CD14-positive monocyte (primary cell): Measurements from ENCODE around the gene RGS7. TPM values are rescaled to one million over a fixed set of nuclear protein-coding genes. Genes with fewer than 3 reads are reported as not detected.

Experiments
- DNase-seq, 3 donors: peaks; one replicate each; pipeline ENCODE4 v3.0.0-alpha.2; 2011 to 2022
- H2AFZ ChIP-seq: 2 replicates; pipeline ENCODE4 v1.6.0; 2012; ENCODE audit warnings: mild to moderate bottlenecking, low read depth, low read length, inconsistent platforms; ENCODE audit not compliant: insufficient read depth, poor library complexity, severe bottlenecking
- H3K27ac ChIP-seq, 2 donors: 1 replicate in 1 of 2; 2 replicates in 1 of 2; pipeline ENCODE4 v1.5.1; 2012 to 2013; ENCODE audit warnings: low read length in 2 of 2, control low read depth in 1 of 2, inconsistent platforms in 1 of 2, low read depth in 1 of 2, mild to moderate bottlenecking in 1 of 2
- H3K27me3 ChIP-seq, 2 donors: one replicate each; pipeline versions ENCODE4 v1.6.0 to v1.6.1; 2011 to 2013; ENCODE audit warnings: low read length in 2 of 2; ENCODE audit not compliant: control insufficient read depth in 2 of 2, insufficient read depth in 2 of 2
- H3K36me3 ChIP-seq, 2 donors: replicated peaks in 1 of 2; 1 replicate in 1 of 2; 2 replicates in 1 of 2; pipeline versions ENCODE4 v1.5.1 to v1.6.1; 2012 to 2013; ENCODE audit warnings: low read length in 2 of 2, control low read depth in 1 of 2, inconsistent platforms in 1 of 2, mild to moderate bottlenecking in 1 of 2; ENCODE audit not compliant: insufficient read depth in 2 of 2, control insufficient read depth in 1 of 2
- H3K4me1 ChIP-seq, 2 donors: 1 replicate in 1 of 2; 2 replicates in 1 of 2; pipeline versions ENCODE4 v1.5.1 to v1.6.1; 2012 to 2013; ENCODE audit warnings: low read length in 2 of 2, control low read depth in 1 of 2, inconsistent platforms in 1 of 2, mild to moderate bottlenecking in 1 of 2, moderate library complexity in 1 of 2; ENCODE audit not compliant: insufficient read depth in 2 of 2, control insufficient read depth in 1 of 2
- H3K4me2 ChIP-seq: replicated peaks from 2 replicates; pipeline ENCODE3; 2012; ENCODE audit warnings: low read length, moderate library complexity, mild to moderate bottlenecking; ENCODE audit not compliant: poor library complexity, severe bottlenecking; ENCODE audit errors: extremely low read depth
- H3K4me3 ChIP-seq, 3 experiments: fragments of 200-600 bp in 1 of 3; sonication (generic) in 1 of 3; replicated peaks in 1 of 3; 1 replicate in 2 of 3; 2 replicates in 1 of 3; pipeline ENCODE4 v1.5.1; 2011 to 2013; ENCODE audit warnings: low read length in 3 of 3, mild to moderate bottlenecking in 3 of 3, control low read depth in 2 of 3, low read depth in 2 of 3, inconsistent platforms in 1 of 3, moderate library complexity in 1 of 3
- H3K79me2 ChIP-seq: 2 replicates; pipeline ENCODE4 v1.6.0; 2012; ENCODE audit warnings: mild to moderate bottlenecking, control low read depth, inconsistent platforms, low read length, moderate library complexity; ENCODE audit not compliant: insufficient read depth
- H3K9ac ChIP-seq: 2 replicates; pipeline ENCODE4 v1.6.0; 2017; ENCODE audit warnings: low read length, mild to moderate bottlenecking; ENCODE audit not compliant: insufficient read depth, poor library complexity, severe bottlenecking
- H3K9me3 ChIP-seq, 2 donors: replicated peaks in 1 of 2; 1 replicate in 1 of 2; 2 replicates in 1 of 2; pipeline versions ENCODE4 v1.5.1 to v1.6.1; 2012 to 2013; ENCODE audit warnings: low read length in 2 of 2, control low read depth in 1 of 2; ENCODE audit not compliant: control insufficient read depth in 1 of 2, insufficient read depth in 1 of 2
- H4K20me1 ChIP-seq: 2 replicates; pipeline ENCODE4 v1.6.0; 2012; ENCODE audit warnings: mild to moderate bottlenecking, low read length, control low read depth, moderate library complexity; ENCODE audit not compliant: insufficient read depth
- H3K27ac Mint-ChIP-seq, 7 donors: one replicate each; pipeline ENCODE4 v1.8.0; 2020; ENCODE audit warnings: mild to moderate bottlenecking in 7 of 7, mixed read lengths in 7 of 7, moderate library complexity in 6 of 7, inconsistent platforms in 2 of 7
- H3K27me3 Mint-ChIP-seq, 3 donors: one replicate each; pipeline ENCODE4 v1.8.0; 2021 to 2022; ENCODE audit warnings: low read depth in 3 of 3, mild to moderate bottlenecking in 3 of 3, mixed read lengths in 3 of 3, moderate library complexity in 3 of 3, inconsistent platforms in 1 of 3
- H3K36me3 Mint-ChIP-seq, 2 donors: one replicate each; pipeline ENCODE4 v1.8.0; 2020; ENCODE audit warnings: mixed read lengths in 2 of 2, inconsistent platforms in 1 of 2, mild to moderate bottlenecking in 1 of 2
- H3K4me1 Mint-ChIP-seq: one replicate; pipeline ENCODE4 v1.8.0; 2020; ENCODE audit warnings: mild to moderate bottlenecking, mixed read lengths
- H3K4me3 Mint-ChIP-seq, 2 donors: one replicate each; pipeline ENCODE4 v1.8.0; 2020; ENCODE audit warnings: mild to moderate bottlenecking in 2 of 2, mixed read lengths in 2 of 2, moderate library complexity in 1 of 2
- H3K9me3 Mint-ChIP-seq, 7 donors: one replicate each; pipeline ENCODE4 v1.8.0; 2020 to 2022; ENCODE audit warnings: mixed read lengths in 7 of 7, mild to moderate bottlenecking in 6 of 7, moderate library complexity in 6 of 7, inconsistent platforms in 2 of 7
- WGBS: methylation state at CpG from one replicate; pipeline ENCODE4 v1.1.5; 2013; ENCODE audit warnings: missing lambda C conversion rate; ENCODE audit not compliant: insufficient coverage; 5-methylcytosine and 5-hydroxymethylcytosine counted together
- intact Hi-C, 2 donors: fragments of 100-400 bp; cut with micrococcal nuclease; formaldehyde crosslinking; loops; one replicate each; pipeline versions ENCODE4 v1.15.0 to v1.15.1; 2023
- polyA plus RNA-seq, 3 donors: library from polyadenylated mRNA; depleted of rRNA in 1 of 3; unstranded in 2 of 3; stranded (reverse) in 1 of 3; fragments of 300-500 nt in 2 of 3; fragments of >200 nt in 1 of 3; fragmentation: Illumina TruSeq in 2 of 3; gene quantifications; 1 replicate in 2 of 3; 2 replicates in 1 of 3; pipeline ENCODE4 v1.2.3, GENCODE V29; 2012 to 2021
- TF ChIP-seq, protein P1 (sequence below): fragments of 200-600 bp; IDR thresholded peaks from one replicate; pipeline ENCODE4 v1.8.0; 2022; ENCODE audit warnings: antibody characterized with exemption, mild to moderate bottlenecking

RGS7 gene
- polyA plus RNA-seq, 3 donors: not detected

DNA sequence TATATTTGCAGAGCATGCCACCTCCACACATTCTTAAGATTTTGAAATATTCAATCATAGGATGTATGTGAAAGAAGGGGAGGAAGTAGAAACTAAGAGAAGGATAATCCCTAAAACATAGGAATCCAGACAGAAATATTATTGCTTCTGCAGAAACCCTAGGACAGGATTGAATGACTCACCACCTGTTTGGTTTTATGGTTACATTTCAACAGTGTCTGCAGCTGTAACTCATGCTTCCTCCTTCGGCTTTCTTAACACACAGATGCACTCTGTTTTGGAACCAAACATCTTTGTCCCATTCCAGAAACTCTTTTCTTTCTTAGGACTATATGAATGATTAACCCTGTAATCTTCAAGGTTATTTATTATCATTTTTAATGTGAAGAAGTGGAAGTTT, 20.7 kb downstream of the RGS7 start:
- Mint-ChIP-seq H3K36me3 (no peaks in the 10 kb centered on the region), H3K4me1 (no peaks in the 10 kb centered on the region), H3K27me3 (peaks cover 0 to 2% (median 0%) of the 10 kb centered on the region in 3 donors), H3K27ac (no peak overlapping the region), H3K4me3 (no peak overlapping the region), H3K9me3 (peaks cover 0 to 2% (median 0%) of the 10 kb centered on the region in 7 donors)
- no peak overlapping the region for H3K4me2 ChIP-seq
- no peak for DNase-seq
- no peaks in the 10 kb centered on the region for H3K79me2 ChIP-seq
- H3K9ac ChIP-seq: no peak overlapping the region
- TF ChIP-seq, protein P1, sequence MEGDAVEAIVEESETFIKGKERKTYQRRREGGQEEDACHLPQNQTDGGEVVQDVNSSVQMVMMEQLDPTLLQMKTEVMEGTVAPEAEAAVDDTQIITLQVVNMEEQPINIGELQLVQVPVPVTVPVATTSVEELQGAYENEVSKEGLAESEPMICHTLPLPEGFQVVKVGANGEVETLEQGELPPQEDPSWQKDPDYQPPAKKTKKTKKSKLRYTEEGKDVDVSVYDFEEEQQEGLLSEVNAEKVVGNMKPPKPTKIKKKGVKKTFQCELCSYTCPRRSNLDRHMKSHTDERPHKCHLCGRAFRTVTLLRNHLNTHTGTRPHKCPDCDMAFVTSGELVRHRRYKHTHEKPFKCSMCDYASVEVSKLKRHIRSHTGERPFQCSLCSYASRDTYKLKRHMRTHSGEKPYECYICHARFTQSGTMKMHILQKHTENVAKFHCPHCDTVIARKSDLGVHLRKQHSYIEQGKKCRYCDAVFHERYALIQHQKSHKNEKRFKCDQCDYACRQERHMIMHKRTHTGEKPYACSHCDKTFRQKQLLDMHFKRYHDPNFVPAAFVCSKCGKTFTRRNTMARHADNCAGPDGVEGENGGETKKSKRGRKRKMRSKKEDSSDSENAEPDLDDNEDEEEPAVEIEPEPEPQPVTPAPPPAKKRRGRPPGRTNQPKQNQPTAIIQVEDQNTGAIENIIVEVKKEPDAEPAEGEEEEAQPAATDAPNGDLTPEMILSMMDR: no peak
- H3K27ac ChIP-seq: no peak overlapping the region
- no peaks in the 10 kb centered on the region for H3K36me3 ChIP-seq
- H2AFZ ChIP-seq: no peak overlapping the region
- H3K4me3 ChIP-seq: no peak overlapping the region
- no peaks in the 10 kb centered on the region for H3K27me3 ChIP-seq
- H4K20me1 ChIP-seq: no peaks in the 10 kb centered on the region
- no peaks in the 10 kb centered on the region for H3K4me1 ChIP-seq
- no CpG with 5 or more reads among the region's 1 CpG for WGBS
- H3K9me3 ChIP-seq: no peaks in the 10 kb centered on the region
- intact Hi-C loops: no loop called here

DNA sequence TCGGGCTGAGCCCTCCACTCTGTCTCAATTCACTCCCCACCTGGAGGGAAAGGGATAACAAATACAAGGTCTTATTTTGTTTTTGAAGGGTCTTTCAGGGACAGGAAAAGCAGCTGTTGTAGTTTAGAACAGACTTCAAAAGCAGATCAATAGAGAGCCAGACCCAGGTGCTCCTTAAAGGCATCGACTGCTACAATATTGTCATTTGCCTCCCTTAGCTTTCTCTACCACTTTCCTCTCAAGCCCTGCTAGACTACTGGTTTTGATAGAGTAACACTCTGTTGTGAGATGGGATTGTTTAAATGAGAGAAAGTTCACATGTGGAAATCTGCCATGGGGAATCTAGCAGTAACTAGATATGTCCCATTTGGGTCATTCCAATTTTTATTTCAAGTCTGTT, 24.0 kb downstream of the RGS7 start:
- H3K4me3 ChIP-seq: no peak overlapping the region
- H3K9me3 ChIP-seq: no peaks in the 10 kb centered on the region
- H3K79me2 ChIP-seq: no peaks in the 10 kb centered on the region
- no peaks in the 10 kb centered on the region for H3K36me3 ChIP-seq
- no peaks in the 10 kb centered on the region for H3K27me3 ChIP-seq
- Mint-ChIP-seq H3K27me3 (peaks cover 0 to 2% (median 0%) of the 10 kb centered on the region in 3 donors), H3K27ac (no peak overlapping the region), H3K36me3 (no peaks in the 10 kb centered on the region), H3K4me3 (no peak overlapping the region), H3K9me3 (peaks cover 0 to 5% (median 0%) of the 10 kb centered on the region in 7 donors), H3K4me1 (no peaks in the 10 kb centered on the region)
- WGBS: no CpG with 5 or more reads among the region's 2 CpGs
- intact Hi-C loops: no loop called here
- no peaks in the 10 kb centered on the region for H3K4me1 ChIP-seq
- no peak for DNase-seq
- H2AFZ ChIP-seq: no peak overlapping the region
- H4K20me1 ChIP-seq: no peaks in the 10 kb centered on the region
- H3K9ac ChIP-seq: no peak overlapping the region
- H3K4me2 ChIP-seq: no peak overlapping the region
- no peak overlapping the region for H3K27ac ChIP-seq
- TF ChIP-seq, protein P1: no peak
